HepG2 (cell line): ENCODE results near the gene C21orf58. TPM values are rescaled to one million over a fixed set of nuclear protein-coding genes. Genes with fewer than 3 reads are reported as not detected.

Experiments used
- ATAC-seq: fragments of 200-7000 bp; cut with Tn5 transposase; 3 replicates; pipeline ENCODE4 v1.9.1; 2020; ENCODE audit warnings: mild to moderate bottlenecking, moderate library complexity
- BruUV-seq: library from RNA; stranded (reverse); fragments of 400-500 nt; replicated peaks from 2 replicates; lab custom pipeline; 2021; lab: Mats Ljungman, UMichigan
- CTCF ChIA-PET: fragments of 300-600 bp; formaldehyde crosslinking; extraction: SDS; loops from one replicate; lab custom pipeline; 2021; ENCODE audit warnings: low total read pairs, inconsistent platforms, low intra/inter-chr PET ratio; lab: Yijun Ruan, JAX
- POLR2A ChIA-PET: fragments of 350-600 bp; sonication (Branson Sonifier 250); formaldehyde crosslinking; loops from one replicate; lab custom pipeline; 2020; ENCODE audit warnings: antibody characterized with exemption, inconsistent platforms; lab: Yijun Ruan, JAX
- DNase-seq: peaks from one replicate; pipeline ENCODE4 v3.0.0-alpha.2; 2015; ENCODE audit warnings: low spot score
- FAIRE-seq: peaks from 3 replicates; lab custom pipeline; 2011; peaks lifted over from hg19 to GRCh38; lab: Jason Lieb, UNC
- H2AFZ ChIP-seq: one replicate; pipeline ENCODE4 v1.6.1; 2011; ENCODE audit warnings: low read length, inconsistent platforms
- H3K27ac ChIP-seq: fragments of 300-600 bp; 3 replicates; pipeline ENCODE4 v1.8.0; 2011; ENCODE audit warnings: mixed run types, mild to moderate bottlenecking, mixed read lengths, low read length, inconsistent platforms; ENCODE audit not compliant: insufficient read depth; ENCODE audit errors: extremely low read length
- H3K27me3 ChIP-seq, 2 experiments: fragments of 200-600 bp in 1 of 2; 2 replicates in 1 of 2; 3 replicates in 1 of 2; pipeline versions ENCODE4 v1.6.0 to v1.8.0; 2011; ENCODE audit warnings: low read length in 2 of 2, mild to moderate bottlenecking in 2 of 2, moderate library complexity in 2 of 2, inconsistent platforms in 1 of 2; ENCODE audit not compliant: insufficient read depth in 2 of 2, control insufficient read depth in 1 of 2
- H3K36me3 ChIP-seq, 2 experiments: fragments of 200-600 bp in 1 of 2; replicated peaks in 1 of 2; 2 replicates in 1 of 2; 3 replicates in 1 of 2; pipeline versions ENCODE4 v1.5.1 to v1.8.0; 2011; ENCODE audit warnings: low read length in 2 of 2, inconsistent platforms in 1 of 2; ENCODE audit not compliant: insufficient read depth in 2 of 2, control insufficient read depth in 1 of 2
- H3K4me1 ChIP-seq: 2 replicates; pipeline ENCODE4 v1.5.1; 2012; ENCODE audit warnings: low read length, inconsistent platforms; ENCODE audit not compliant: insufficient read depth
- H3K4me2 ChIP-seq: 2 replicates; pipeline ENCODE4 v1.6.0; 2011; ENCODE audit warnings: low read depth, low read length, inconsistent platforms
- H3K4me3 ChIP-seq, 3 experiments: fragments of 200-600 bp in 1 of 3; sonication (generic), shearing (Covaris generic) in 1 of 3; replicated peaks in 1 of 3; 2 replicates each; pipeline ENCODE4 v1.5.1; 2011 to 2016; ENCODE audit warnings: low read length in 3 of 3, inconsistent platforms in 2 of 3, low read depth in 2 of 3, mild to moderate bottlenecking in 2 of 3, control low read depth in 1 of 3, mixed read lengths in 1 of 3; ENCODE audit not compliant: insufficient read depth in 1 of 3
- H3K79me2 ChIP-seq: one replicate; pipeline ENCODE4 v1.6.1; 2011; ENCODE audit warnings: low read length, inconsistent platforms; ENCODE audit not compliant: insufficient read depth
- H3K9ac ChIP-seq: 2 replicates; pipeline ENCODE4 v1.6.0; 2011; ENCODE audit warnings: mild to moderate bottlenecking, low read depth, low read length, inconsistent platforms; ENCODE audit not compliant: insufficient read depth
- H3K9me3 ChIP-seq: 2 replicates; pipeline ENCODE4 v1.5.1; 2012; ENCODE audit warnings: mild to moderate bottlenecking, low read length
- H4K20me1 ChIP-seq: 2 replicates; pipeline ENCODE4 v1.6.0; 2011; ENCODE audit warnings: inconsistent platforms, mild to moderate bottlenecking, low read length, moderate library complexity; ENCODE audit not compliant: insufficient read depth
- AHDC1 ChIP-seq: sonication (generic); formaldehyde crosslinking; IDR thresholded peaks from 2 replicates; pipeline ENCODE4 v1.5.1; 2020; ENCODE audit warnings: mild to moderate bottlenecking, missing genetic modification reagents, borderline replicate concordance
- ARHGAP35 ChIP-seq: sonication (generic); formaldehyde crosslinking; IDR thresholded peaks from 2 replicates; pipeline ENCODE4 v1.9.0; 2022; ENCODE audit warnings: mild to moderate bottlenecking, inconsistent platforms, moderate library complexity, missing genetic modification reagents, borderline replicate concordance
- PAF1 ChIP-seq: IDR thresholded peaks from 2 replicates; pipeline ENCODE4 v1.6.1; 2016; ENCODE audit warnings: missing genetic modification reagents, missing compliant biosample characterization
- RELA ChIP-seq: sonication (generic); formaldehyde crosslinking; IDR thresholded peaks from 2 replicates; pipeline ENCODE4 v1.4.0; 2020; ENCODE audit warnings: missing genetic modification reagents
- SMC3 ChIP-seq: IDR thresholded peaks from 2 replicates; pipeline ENCODE4 v1.6.1; 2011; ENCODE audit warnings: low read length, improper control_type of control experiment
- SPEN ChIP-seq: sonication (generic); formaldehyde crosslinking; IDR thresholded peaks from 2 replicates; pipeline ENCODE4 v1.5.1; 2020; ENCODE audit warnings: low read depth, mild to moderate bottlenecking, missing genetic modification reagents
- TFDP1 ChIP-seq: IDR thresholded peaks from 2 replicates; pipeline ENCODE4 v1.6.1; 2016; ENCODE audit warnings: missing compliant biosample characterization, missing genetic modification reagents, borderline replicate concordance
- XRCC5 ChIP-seq: fragments of 200-400 bp; formaldehyde crosslinking; optimal IDR thresholded peaks from 2 replicates; pipeline ENCODE3; 2017; ENCODE audit warnings: mild to moderate bottlenecking, low read length
- ZNF12 ChIP-seq: sonication (generic); formaldehyde crosslinking; IDR thresholded peaks from 2 replicates; pipeline ENCODE4 v1.5.0; 2020; ENCODE audit warnings: missing genetic modification reagents
- ZNF549 ChIP-seq: sonication (generic); formaldehyde crosslinking; IDR thresholded peaks from 2 replicates; pipeline ENCODE4 v1.5.0; 2020; ENCODE audit warnings: missing genetic modification reagents
- ZNF672 ChIP-seq: sonication (generic); formaldehyde crosslinking; IDR thresholded peaks from 2 replicates; pipeline ENCODE4 v1.8.1; 2022; ENCODE audit warnings: missing genetic modification reagents
- ZNF720 ChIP-seq: sonication (generic); formaldehyde crosslinking; IDR thresholded peaks from 2 replicates; pipeline ENCODE4 v1.4.0; 2020; ENCODE audit warnings: missing genetic modification reagents
- WGBS: methylation state at CpG from one replicate; pipeline ENCODE4 v1.1.6; 2017; ENCODE audit warnings: low lambda C conversion rate; 5-methylcytosine and 5-hydroxymethylcytosine counted together
- in situ Hi-C: cut with HindIII; loops from 2 replicates; pipeline ENCODE4 v1.10.0; 2017; ENCODE audit warnings: low pct_unique_long_range_greater_than_20kb; ENCODE audit not compliant: extremely low pct_ligation_motif_present
- intact Hi-C: fragments of 100-400 bp; cut with micrococcal nuclease; formaldehyde crosslinking; loops from one replicate; pipeline ENCODE4 v1.10.0; 2022; ENCODE audit not compliant: unreplicated experiment
- polyA plus RNA-seq, 8 experiments: library from polyadenylated mRNA; depleted of rRNA in 3 of 8; stranded (reverse) in 7 of 8; unstranded in 1 of 8; fragments of >200 nt; fragmentation: Illumina TruSeq in 4 of 8; extraction: Trizol in 4 of 8; gene quantifications; 2 replicates each; pipeline versions ENCODE4 v1.2.1 to v1.2.3, GENCODE V29; 2011 to 2016; ENCODE audit warnings: low read depth in 4 of 8, missing spikeins in 1 of 8, mixed read lengths in 1 of 8; ENCODE audit not compliant: insufficient read depth in 1 of 8
- total RNA-seq, 5 experiments: library from RNA; depleted of rRNA; stranded (reverse); fragments of >200 nt; fragmentation: Illumina TruSeq; extraction: Trizol; gene quantifications; 2 replicates each; pipeline ENCODE4 v1.2.3, GENCODE V29; 2016; ENCODE audit warnings: low read depth in 1 of 5

Gene C21orf58
- total and polyA plus RNA-seq, 2 of the 13 experiments (the other 11 are each of a cell fraction or from before 2014, with no cell fraction given), result 3.5 to 6.8 TPM

- no TSS peak for BruUV-seq
- no peak for ATAC-seq
- in situ Hi-C loops, result no loop called here
Measured at GRCh38 chr21:46253610-46254124, 70.0 kb downstream of the C21orf58 start.

More at GRCh38 chr21:46253610-46254124, 70.0 kb downstream of the C21orf58 start:
- ChIA-PET POLR2A (interaction anchor here (0.6 to 1.4 kb wide), 4 partner anchors 24 to 72 kb away, joined by 3 to 5 read pairs (median 4); partner anchors contain the start of gene LSS), CTCF (no interaction called here)
- 97% methylated on average over 8 of the region's 8 CpGs for WGBS
- Histone ChIP-seq H3K27me3 (no peaks in the 10 kb centered on the region), H3K9me3 (no peaks in the 10 kb centered on the region), H3K36me3 (peaks cover 34 to 89% of the 10 kb centered on the region in 2 experiments), H3K4me3 (no peak overlapping the region), H3K9ac (no peak overlapping the region), H4K20me1 (no peaks in the 10 kb centered on the region), H2AFZ (no peak overlapping the region), H3K79me2 (no peaks in the 10 kb centered on the region), H3K4me1 (peaks cover 15% of the 10 kb centered on the region), H3K27ac (peak overlapping the region; percentile 52), H3K4me2 (no peak overlapping the region)
- FAIRE-seq (no peak), DNase-seq (no peak)
- intact Hi-C loops, result no loop called here
- TF ChIP-seq AHDC1 (no peak), SPEN (CRISPR knock-in tag) (no peak), ZNF720 (CRISPR knock-in tag) (no peak), PAF1 (CRISPR knock-in tag) (no peak), ZNF672 (CRISPR knock-in tag) (no peak), ZNF12 (CRISPR knock-in tag) (no peak), ARHGAP35 (CRISPR knock-in tag) (no peak), SMC3 (no peak), TFDP1 (CRISPR knock-in tag) (no peak), RELA (CRISPR knock-in tag) (no peak), ZNF549 (CRISPR knock-in tag) (no peak), XRCC5 (no peak)
